ENCODE results near the gene ZNF697.
"Not testable (repeated sequence)": the region's sequence is repeated elsewhere in the genome, so short reads cannot be mapped to it uniquely, and the experiment has no call there.

ZNF697 gene

DNA sequence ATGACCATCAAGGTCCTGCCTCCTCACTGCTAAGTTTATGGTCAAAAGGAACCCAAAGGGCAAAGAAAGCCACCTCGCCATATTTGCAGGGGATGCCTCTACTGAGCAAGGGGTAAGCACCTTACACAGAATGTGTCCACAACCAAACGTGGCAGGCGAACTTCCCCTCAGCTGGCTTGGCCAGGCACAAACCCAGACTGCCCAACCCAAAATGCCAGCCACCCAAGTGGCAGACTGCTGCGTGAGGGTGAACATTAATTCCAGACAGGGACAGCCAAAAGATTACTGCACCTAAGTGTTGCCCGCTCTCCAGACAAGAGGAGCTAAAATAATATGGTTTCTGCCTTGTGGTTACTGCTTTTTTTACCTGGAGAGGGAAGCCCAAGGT is 16.0 kb downstream of the ZNF697 start:
- DNase-seq, result no peak

DNA sequence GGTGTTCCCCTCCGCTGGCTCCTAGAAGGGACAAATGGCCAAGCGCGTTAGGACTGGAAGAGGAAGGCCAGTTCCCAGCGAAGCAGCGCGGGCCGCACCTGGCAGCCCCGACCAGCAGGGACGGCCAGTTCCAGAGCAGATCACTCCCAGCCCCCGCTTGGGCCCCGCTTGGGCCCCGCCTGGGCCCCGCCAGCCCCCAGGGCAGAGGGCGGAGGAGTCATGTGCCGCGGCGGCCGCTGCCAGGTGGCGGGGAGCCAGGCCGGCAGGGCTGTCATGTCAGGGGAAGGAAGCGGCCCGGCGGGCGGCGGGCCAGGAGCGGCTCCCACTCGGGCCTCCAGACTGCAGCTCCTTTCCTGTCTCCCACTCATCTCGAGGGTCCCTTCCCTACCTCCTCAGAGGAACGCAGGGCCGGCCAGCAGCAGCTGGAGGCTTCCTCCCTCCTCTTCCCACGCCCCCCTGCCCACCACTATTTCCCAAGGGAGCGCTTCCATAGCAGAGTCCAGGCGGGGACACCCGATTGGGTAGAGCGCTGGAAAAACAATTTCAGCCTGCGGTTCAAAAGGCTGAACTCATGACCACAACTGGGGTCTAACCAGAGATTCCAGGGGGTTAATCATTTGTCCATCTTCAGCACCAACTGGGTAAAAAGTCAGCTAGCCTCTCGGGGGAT is 16.5 kb downstream of the ZNF697 start:
- DNase-seq, result peak in 44 of 56 donors; percentile 7 to 83 (median 38)

DNA sequence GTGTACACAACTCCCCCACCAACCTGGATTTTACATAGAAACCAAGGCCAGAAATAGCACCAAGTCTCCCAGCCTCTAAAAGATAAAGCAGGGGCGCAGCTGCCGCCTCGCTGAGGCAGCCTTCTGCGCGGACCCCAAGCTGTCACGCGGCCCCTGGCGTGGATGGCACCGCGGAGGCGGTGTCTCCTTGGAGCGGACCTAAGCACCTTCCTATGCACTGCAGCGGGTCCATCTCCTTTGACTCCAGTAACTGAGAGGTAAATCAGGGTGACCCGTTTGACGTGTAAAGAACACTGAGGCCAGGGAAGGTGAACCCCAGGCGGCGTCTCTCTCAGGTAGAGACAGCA is 17.0 kb downstream of the ZNF697 start:
- DNase-seq, result no peak

DNA sequence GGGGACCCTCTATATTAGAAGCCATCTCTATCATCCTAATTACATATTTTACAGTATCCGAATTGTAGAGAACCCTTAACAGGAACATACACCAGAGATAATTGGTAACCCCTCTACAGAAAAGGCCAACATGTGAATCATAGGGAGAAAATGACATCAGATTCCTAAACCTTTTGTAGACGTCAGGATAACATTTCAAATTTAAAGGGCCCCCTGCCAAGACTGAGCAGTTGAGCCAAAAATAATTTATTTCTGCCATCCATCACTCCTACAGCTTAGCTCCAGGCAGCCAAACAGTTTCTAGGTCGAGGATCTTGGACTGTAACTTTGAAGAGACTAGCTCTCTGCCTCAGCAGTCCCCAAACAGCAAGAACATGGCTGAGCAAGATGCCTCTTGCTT is 21.2 kb downstream of the ZNF697 start:
- no peak for DNase-seq

DNA sequence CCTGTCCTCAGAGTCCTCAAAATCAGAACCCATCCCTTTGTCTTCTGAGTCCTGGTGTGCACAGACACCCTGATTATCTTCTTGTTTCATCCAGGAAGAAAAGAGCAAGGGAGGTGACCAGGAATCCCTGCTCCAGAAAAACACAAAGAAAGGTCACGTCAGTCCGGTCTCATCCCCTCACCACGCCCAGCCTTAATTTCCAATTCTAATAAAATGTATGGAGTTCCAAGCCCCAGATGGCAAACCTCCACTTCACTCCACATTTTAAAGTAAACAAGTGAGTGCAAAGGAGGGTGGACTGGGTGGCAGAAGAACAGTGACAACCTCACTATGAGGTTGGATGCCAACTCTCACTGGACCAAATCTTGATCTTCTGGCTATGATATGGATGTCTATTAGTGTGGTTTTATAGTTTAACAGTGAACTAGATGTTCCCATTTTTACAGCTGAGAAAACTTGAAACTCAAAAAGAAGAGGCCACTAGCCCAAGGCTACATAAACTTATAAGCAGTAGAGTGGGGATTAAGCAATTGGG is 22.0 kb downstream of the ZNF697 start:
- no peak for DNase-seq

DNA sequence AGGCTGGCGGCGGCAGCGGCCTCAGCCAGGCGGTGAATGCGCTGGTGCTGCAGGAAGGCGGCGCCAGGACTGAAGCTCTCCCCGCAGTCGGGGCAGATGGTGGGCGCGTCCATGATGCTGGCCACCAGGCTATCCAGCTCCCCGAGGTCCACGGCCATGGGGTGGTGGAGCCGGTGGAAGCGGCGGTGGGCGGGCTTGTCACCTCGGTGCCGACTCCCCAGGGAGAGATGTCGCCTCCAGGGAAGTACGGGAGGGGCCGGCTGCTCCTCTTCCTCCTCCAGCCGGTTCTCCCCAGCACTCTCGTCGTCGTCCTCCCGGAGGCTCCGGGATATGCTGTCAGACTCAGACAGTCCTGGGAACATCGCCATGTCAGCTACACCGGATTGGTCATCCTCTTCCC is 24.4 kb downstream of the ZNF697 start:
- DNase-seq, result no peak

DNA sequence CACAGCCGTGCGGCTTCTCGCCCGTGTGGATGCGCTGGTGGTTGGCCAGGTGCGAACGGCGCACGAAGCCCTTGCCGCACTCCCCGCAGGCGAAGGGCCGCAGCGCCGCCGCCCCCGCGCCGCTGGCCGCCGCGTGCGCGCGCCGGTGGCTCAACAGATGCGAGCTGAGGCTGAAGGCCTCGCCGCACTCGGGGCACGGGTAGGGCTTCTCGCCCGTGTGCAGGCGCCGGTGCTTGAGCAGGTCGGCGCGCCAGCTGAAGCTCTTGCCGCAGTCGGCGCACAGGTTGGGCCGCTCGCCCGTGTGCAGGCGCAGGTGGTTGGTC is 24.9 kb downstream of the ZNF697 start:
- DNase-seq, result no peak

DNA sequence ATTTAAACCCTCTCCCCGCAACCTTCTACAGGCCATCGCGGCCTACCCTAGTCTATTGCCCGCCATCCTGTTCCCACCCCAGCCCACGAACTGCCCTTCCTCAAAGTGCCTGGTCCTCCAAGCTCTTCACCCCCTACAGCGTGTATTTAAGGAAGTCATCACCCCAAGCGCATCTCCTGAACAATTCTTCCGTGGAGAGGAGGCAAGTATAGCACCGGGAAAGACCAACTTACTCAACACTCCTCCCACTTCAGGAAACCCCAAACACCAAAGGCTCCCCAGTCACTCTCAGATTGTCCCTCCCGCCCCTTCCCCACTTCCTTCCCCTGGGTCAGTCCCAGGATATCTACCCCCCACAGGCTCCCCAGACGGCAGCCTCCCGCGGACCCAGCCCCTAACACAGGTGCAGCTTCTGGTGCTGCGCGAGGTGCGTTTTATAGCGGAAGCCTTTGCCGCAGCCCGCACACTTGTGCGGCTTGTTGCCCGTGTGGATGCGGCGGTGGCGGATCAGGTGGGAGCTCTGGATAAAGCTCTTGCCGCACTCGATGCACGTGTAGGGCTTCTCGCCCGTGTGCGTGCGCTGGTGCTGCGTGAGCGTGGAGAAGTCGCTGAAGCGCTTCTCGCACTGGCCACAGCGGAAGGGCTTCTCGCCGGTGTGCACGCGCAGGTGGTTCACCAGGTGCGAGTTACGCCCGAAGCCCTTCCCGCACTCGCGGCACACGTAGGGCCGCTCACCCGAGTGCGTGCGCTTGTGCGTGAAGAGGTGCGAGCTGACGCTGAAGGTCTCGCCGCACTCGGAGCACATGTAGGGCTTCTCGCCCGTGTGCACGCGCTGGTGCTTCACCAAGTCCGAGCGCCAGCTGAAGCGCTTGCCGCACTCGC is 25.5 kb downstream of the ZNF697 start:
- DNase-seq, result no peak

DNA sequence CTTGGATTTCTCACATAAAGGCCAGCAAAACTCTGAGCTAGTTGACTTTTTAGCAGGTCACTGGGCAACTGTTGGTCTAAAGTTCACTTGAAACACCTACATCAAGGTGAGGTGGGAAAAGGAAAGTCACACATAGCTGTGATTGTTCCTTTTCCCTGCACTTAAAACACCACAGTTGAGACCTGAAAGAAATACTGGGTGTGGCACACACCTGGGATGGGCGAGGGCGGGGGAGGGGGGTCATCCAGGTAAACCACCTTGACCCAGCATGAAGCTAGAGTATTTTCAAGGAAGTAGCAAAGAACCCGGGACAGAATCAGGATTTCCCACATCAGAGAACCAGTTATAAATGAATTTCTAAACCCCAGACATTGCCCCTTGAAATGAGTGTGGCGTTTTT is 26.4 kb downstream of the ZNF697 start:
- DNase-seq, result no peak

DNA sequence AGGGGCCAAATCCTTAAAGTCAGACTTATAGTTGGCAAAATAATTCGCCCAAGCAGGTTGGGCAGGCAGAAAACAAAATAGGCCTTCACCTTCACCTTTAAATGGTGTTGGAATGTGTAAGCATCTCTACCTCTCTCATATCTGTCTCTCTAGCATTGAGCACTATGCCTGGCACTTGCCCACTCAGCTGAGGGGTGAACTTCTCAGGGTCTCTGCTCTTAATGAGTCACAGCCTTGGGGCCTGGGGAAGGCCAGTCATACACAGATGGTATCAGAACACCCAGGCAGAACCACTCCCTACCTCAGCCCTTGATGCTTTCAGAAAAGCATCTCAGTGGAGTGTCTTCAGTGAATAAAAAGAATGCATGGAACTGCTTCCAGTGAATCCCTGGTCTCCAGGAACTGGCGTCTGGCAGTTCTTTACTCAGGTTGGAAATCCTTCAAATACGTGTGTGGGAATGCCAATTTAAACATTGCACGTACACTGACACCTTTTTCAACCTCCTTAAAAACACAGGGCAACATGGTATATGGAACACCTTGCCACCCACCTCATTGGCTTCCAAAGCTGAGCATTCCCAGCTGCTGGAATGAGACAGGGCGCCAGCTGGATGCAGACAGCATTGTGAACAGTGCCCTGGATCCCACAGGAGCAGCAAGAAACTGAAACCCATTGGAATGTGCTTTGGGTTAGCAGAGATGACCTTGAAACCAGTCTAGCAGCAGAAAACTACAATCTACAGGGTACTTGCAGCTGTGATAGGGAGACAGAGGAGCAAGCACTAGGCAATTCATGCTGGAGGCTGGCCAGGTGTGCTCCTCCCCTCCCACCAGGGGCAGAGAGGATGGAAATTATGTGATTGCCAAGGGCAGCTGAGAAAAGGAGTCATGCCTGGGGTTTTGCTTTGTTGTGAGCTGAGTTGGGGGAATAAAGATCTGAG is 30.0 kb downstream of the ZNF697 start:
- no peak for DNase-seq

DNA sequence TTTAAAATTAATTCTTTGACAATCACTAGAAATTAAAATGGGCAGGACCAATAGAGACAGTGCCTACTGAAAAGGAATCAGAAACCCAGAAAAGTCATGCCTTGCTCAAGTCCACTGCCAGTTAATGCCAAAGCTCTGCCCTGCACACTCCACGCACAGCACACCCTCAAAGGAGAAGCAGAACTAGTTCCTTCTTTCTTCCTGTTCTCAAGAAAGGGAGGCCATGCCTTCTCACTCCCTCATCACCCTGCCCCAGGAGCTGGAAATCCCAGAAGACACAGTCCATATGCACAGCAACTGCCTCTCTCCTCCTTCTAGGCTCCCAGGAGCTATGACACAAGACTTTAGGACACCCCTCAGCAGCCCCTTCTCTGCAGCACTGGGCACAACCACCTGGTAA is 31.3 kb downstream of the ZNF697 start:
- not testable (repeated sequence) for DNase-seq

DNA sequence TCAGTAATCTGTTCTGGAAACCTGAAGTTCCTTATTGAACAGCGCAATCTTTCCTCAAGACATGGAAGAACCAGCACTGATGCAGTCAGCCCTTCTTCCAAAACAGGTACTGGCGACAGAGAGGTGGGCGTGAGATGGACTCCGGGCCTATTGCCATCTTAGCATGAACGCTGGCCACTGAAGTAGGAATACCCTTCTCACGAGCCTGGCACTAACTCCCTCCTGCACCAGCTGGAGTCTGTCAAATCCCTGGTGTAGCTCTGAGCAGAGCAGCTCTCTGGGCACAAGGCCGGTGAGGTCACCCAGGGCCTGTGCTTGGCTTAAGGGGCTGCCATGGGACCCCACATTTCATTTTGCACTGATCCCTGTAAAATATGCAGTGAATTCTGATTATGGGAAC is 33.0 kb downstream of the ZNF697 start:
- not testable (repeated sequence) for DNase-seq

DNA sequence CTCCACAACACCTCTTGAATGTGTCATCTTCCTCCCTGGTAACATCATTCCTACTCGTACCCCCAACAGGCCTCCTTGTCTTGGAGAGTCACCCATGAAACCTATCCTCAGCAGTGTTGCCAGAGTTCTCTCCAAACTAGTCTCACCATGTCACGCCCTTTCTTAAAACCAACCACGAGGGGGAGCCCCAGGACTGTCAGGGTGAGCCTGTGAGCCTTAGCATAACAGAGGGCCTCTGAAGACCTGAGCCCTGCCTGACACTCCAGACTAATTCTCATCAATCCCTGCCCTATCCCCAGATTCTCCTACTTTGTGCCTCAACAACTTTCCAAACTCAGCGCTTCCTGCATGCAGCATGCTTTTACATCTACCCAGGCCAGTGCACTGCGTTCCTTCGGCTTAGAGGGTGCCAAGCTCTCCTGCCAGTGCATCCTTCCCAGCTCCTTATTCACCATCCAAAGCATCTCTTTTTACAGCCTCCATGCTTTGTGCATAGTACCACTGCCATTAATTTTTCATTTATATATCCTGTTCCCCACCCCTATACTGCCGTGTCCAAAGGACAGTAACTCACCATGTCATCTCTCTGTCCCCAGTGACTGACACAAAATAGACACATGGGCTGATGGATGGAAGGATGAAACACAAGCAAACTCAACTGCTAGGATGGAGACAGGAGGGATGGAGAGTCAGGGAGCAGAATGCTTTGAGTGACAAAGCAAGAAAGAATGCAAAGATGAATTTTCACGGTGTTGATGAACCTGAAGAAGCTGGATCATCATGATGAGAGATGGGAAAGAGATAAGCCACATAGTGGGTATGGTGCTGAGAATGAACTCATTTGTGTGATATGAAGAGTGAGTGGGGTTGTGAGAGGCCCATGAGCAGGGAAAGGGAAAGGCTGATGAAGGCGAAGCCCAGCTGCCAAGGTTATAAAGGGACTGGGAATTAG is 34.0 kb downstream of the ZNF697 start:
- peak; percentile 24 to 87 (median 63) for DNase-seq

DNA sequence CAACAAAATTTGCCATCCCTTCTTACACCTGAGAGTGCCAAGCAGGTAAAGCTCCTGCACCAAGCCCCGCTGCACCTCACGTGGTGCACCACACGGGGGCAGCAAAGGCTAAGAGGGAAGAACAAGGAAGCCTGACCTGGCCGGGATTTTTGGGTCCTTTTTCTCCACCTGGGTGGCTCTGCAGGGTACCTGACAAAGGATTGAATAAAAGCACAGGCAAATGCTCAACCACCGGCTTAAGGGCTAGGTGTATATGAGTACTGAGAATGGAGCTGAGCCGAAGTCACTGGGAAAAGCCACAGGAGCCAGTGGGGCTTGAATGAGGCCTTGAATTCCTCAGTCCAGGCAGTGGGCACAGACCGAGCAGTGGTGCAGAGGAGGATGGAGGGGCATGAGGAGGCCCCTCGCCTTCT is 36.4 kb downstream of the ZNF697 start:
- peak in 37 of 56 donors; percentile 4 to 74 (median 32) for DNase-seq

DNA sequence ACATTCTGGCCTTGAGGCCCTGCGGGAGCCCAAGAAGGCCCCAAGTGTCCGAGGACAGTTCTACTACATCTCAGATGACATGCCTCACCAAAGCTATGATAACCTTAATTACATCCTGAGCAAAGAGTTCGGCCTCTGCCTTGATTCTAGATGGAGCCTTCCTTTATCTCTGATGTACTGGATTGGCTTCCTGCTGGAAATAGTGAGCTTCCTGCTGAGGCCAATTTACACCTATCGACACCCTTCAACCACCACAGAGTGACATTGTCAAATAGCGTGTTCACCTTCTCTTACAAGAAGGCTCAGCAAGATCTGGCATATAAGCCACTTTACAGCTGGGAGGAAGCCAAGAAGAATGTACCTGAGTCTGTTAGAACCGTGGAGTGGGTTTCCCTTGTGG is 39.2 kb downstream of the ZNF697 start:
- DNase-seq, result not testable (repeated sequence)

DNA sequence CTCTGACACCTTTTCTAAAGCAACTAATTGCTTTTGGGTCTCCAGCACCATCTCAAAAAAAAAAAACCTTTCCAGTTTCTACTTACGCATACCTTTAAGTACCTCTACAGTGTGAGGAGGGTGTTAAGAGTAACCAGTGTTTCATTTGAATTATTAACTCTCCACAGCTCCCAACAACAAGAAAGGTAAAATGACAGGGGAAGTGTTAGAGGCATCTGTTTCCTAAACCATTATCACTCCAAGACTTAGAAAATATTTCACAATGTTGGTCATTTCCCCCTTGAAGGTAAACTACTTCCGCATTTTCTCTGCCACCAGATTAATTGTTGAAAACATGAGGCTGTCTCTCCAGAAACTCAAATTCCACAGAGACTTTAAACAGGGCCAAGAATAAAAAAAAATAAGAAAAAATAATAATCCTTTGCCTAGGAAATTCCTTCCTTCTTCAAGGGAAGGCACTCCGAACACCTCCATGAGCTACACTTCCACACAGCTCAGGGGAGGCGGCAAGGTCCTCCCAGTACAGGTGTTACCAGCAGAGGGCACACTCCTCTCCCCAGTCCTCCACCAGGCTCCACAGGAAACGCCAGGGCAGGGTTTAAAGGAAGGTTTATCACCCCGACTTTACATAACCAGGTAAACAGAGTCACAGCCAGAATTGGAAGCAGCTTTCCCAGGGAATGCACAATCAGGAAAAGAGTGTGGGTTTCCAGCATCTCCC is 40.8 kb downstream of the ZNF697 start:
- DNase-seq, result not testable (repeated sequence)

DNA sequence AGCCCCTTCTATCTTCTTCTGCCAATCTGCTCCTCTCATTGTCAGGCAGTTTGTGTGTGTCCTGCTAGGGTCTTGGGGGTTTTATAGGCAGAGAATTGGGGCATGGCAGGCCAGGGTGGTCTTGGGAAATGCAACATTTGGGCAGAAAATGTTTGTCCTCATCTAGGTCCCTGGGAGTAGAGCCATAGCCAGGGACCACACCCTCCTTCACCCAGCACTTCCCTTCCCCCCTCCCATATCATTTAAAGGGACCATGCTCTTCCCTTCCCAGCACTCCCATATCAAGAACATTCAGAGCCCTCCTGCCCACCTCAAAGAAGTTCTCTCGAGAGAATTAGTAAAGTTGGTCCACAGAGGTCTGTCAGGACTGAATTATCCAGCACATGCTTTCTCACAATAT is 41.7 kb downstream of the ZNF697 start:
- DNase-seq, result no peak

DNA sequence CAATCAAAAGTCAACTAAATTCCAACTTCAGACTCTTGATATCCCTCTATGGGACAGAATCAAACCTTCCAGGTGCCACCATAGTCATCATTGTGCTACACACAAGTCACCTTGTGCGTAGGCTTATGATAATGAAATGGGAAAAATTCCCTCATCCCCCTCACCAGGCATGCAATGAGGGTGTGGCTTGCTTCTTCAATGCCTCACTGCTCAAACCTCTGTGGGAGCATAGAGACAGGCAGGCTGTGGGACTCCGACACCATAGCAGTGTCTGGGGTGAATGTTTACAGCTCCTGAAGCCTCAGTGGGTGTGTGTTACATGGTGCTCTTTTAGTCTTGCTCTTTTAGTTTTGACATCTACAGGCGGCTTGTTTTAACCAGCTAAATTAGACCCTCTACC is 42.4 kb downstream of the ZNF697 start:
- no peak for DNase-seq

DNA sequence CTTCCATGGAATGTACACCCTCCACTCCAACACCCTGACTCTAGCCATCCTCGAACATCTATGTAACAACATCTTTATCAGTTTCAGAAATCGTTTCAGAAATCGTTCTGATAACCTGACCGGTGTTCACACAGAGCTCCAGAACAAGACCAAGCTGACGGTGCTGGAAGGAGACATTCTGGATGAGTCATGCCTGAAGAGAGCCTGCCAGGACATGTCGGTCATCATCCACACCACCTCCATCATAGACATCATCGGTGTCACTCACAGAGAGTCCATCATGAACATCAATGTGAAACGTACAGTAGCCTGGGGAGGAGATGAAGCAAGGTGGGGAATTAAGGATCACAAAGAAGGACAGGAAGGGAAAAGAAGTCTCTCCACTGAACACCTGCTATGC is 43.0 kb downstream of the ZNF697 start:
- DNase-seq, result not testable (repeated sequence)

DNA sequence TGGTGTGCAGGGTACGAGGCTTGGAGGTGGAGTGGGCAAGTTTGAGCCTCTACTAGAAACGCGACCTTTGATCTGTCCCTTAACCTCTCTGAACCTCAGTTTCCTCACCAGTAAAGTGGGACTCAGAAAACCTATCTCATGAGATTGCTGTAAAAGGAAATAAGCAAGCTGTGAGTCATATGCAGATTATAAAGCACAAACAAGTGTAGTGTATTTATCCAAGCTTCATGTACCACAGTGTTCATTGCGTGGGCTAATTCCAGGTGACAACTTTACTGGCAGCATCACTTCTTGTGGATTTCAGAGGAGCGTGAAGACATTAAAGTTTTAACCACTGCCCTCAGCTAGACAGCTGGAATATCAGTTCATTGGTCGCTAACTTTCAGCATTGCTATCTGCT is 44.4 kb downstream of the ZNF697 start:
- no peak for DNase-seq

All from amygdala (tissue), 56 donors.